ENCODE results near the gene MEDAG. TPM values are rescaled to one million over a fixed set of nuclear protein-coding genes. Genes with fewer than 3 reads are reported as not detected.

Gene MEDAG
- total RNA-seq, 1 donor from 2014 or later, result not detected

DNA sequence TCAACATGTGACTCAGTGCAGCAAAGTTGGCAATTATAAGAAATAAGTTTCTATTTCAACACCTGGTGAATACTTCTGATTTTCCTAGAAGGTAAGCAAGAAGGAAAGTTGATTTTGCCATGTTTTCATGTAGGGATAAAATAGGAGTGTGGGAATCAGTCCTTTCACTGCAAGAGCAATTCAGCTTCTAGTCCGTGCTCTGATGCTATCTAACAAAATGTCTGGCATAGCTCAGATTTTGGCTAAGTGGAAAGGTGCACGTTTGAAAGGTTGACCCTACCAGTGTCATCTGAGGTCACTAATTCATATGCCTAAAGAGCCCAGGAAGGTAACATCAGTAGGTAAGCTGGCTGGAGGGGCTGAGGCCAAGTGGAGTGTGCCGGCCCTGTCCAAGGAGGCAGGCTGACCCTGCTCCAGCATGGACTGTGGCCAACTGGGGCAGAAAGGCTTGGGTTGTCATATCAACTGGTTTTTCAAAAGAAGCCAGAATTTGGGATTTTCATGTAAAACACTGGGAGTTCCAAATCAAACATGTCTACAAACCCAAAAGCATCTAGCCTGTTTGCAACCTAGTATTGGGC lies 38.9 kb upstream of the MEDAG start:
- Histone ChIP-seq H3K9ac (no peak overlapping the region), H3K36me3 (no peaks in the 10 kb centered on the region), H3K27ac (no peak overlapping the region), H3K27me3 (peaks cover 20% of the 10 kb centered on the region), H3K9me3 (ENCODE audit: low read depth) (no peaks in the 10 kb centered on the region), H4K20me1 (ENCODE audit: low read depth) (no peaks in the 10 kb centered on the region), H3K4me1 (peaks cover 31% of the 10 kb centered on the region), H3K79me2 (ENCODE audit: low read depth) (no peaks in the 10 kb centered on the region), H3F3A (ENCODE audit: low read depth) (peaks cover 5% of the 10 kb centered on the region), H3K4me2 (no peak overlapping the region), H2AFZ (replicated peaks) (no peak overlapping the region), H3K4me3 (no peak overlapping the region)
- peaks cover 9% of the 10 kb centered on the region for H3K27me3 Mint-ChIP-seq (ENCODE audit: insufficient read depth, low read depth)
- no peaks in the 10 kb centered on the region for H3K9me3 Mint-ChIP-seq
- DNase-seq (ENCODE audit: low spot score), result no peak
- no peaks in the 10 kb centered on the region for H3K36me3 Mint-ChIP-seq
- H3K4me1 Mint-ChIP-seq, result peaks cover 69% of the 10 kb centered on the region
- H3K4me3 Mint-ChIP-seq, result no peak overlapping the region
- no peak overlapping the region for H3K27ac Mint-ChIP-seq
- TF ChIP-seq EZH2phosphoT487 (IDR thresholded peaks at IDR 0.05), result no peak
- TF ChIP-seq, protein P1, sequence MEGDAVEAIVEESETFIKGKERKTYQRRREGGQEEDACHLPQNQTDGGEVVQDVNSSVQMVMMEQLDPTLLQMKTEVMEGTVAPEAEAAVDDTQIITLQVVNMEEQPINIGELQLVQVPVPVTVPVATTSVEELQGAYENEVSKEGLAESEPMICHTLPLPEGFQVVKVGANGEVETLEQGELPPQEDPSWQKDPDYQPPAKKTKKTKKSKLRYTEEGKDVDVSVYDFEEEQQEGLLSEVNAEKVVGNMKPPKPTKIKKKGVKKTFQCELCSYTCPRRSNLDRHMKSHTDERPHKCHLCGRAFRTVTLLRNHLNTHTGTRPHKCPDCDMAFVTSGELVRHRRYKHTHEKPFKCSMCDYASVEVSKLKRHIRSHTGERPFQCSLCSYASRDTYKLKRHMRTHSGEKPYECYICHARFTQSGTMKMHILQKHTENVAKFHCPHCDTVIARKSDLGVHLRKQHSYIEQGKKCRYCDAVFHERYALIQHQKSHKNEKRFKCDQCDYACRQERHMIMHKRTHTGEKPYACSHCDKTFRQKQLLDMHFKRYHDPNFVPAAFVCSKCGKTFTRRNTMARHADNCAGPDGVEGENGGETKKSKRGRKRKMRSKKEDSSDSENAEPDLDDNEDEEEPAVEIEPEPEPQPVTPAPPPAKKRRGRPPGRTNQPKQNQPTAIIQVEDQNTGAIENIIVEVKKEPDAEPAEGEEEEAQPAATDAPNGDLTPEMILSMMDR (IDR thresholded peaks at IDR 0.05), result no peak
- no peak for TF ChIP-seq EZH2 (IDR thresholded peaks at IDR 0.05)

DNA sequence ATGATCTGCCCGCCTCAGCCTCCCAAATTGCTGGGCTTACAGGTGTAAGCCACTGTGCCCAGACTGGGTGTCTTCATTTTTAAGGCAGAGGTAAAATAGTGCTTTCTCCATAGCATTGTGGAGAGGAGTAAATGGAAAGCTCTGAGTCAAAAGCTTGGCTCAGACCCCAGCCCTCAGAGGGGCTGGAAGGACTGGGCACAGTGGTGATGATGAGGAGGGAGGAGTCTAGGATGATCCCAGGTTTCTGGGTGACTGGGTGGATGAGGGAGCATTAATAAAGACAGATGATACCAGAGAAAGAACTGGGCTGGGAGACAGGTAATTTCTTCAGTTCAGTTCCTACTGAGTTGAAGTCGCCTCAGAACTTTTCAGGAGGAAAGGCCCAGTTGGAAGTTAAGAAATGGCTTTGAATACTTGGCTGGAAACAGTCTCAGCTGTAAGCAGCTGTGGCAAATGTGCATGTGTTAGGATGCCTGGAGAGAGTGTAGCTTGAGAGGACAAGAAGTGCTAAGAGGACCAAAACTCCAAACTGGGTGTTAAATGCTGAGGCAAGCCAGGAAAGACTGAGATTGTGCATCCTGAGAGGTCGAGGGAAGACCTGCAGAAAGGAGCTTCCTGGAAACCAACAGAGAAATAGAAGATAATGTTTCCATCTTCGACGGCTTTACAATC lies 37.1 kb upstream of the MEDAG start:
- Mint-ChIP-seq H3K4me1 (peaks cover 71% of the 10 kb centered on the region), H3K9me3 (no peaks in the 10 kb centered on the region), H3K27ac (peak overlapping the region; percentile 59), H3K36me3 (no peaks in the 10 kb centered on the region), H3K4me3 (no peak overlapping the region), H3K27me3 (ENCODE audit: insufficient read depth, low read depth) (peaks cover 7% of the 10 kb centered on the region)
- peaks cover 3% of the 10 kb centered on the region for H3K27me3 ChIP-seq
- H3K4me1 ChIP-seq, result peaks cover 30% of the 10 kb centered on the region
- no peaks in the 10 kb centered on the region for H3K79me2 ChIP-seq (ENCODE audit: low read depth)
- no peak overlapping the region for H3K4me2 ChIP-seq
- H3K4me3 ChIP-seq, result no peak overlapping the region
- no peaks in the 10 kb centered on the region for H3K9me3 ChIP-seq (ENCODE audit: low read depth)
- TF ChIP-seq EZH2 (IDR thresholded peaks at IDR 0.05), result no peak
- TF ChIP-seq EZH2phosphoT487 (IDR thresholded peaks at IDR 0.05), result no peak
- TF ChIP-seq, protein P1 (IDR thresholded peaks at IDR 0.05), result no peak
- H3K36me3 ChIP-seq, result no peaks in the 10 kb centered on the region
- no peak overlapping the region for H3K9ac ChIP-seq
- H3F3A ChIP-seq (ENCODE audit: low read depth), result peaks cover 17% of the 10 kb centered on the region
- H4K20me1 ChIP-seq (ENCODE audit: low read depth), result no peaks in the 10 kb centered on the region
- DNase-seq (ENCODE audit: low spot score), result no peak
- no peak overlapping the region for H2AFZ ChIP-seq (replicated peaks)
- H3K27ac ChIP-seq, result no peak overlapping the region

- Histone ChIP-seq H3K4me2 (no peak overlapping the region), H3K27ac (no peak overlapping the region), H3K27me3 (no peaks in the 10 kb centered on the region), H3K4me3 (no peak overlapping the region), H3K36me3 (no peaks in the 10 kb centered on the region), H4K20me1 (ENCODE audit: low read depth) (no peaks in the 10 kb centered on the region), H3K4me1 (peaks cover 26% of the 10 kb centered on the region), H3K9ac (no peak overlapping the region), H2AFZ (replicated peaks) (no peak overlapping the region), H3K79me2 (ENCODE audit: low read depth) (no peaks in the 10 kb centered on the region), H3K9me3 (ENCODE audit: low read depth) (no peaks in the 10 kb centered on the region), H3F3A (ENCODE audit: low read depth) (peaks cover 16% of the 10 kb centered on the region)
- peaks cover 7% of the 10 kb centered on the region for H3K27me3 Mint-ChIP-seq (ENCODE audit: insufficient read depth, low read depth)
- no peak for DNase-seq (ENCODE audit: low spot score)
- peak overlapping the region; percentile 59 for H3K27ac Mint-ChIP-seq
- peaks cover 71% of the 10 kb centered on the region for H3K4me1 Mint-ChIP-seq
- no peaks in the 10 kb centered on the region for H3K9me3 Mint-ChIP-seq
- no peaks in the 10 kb centered on the region for H3K36me3 Mint-ChIP-seq
- TF ChIP-seq, protein P1 (IDR thresholded peaks at IDR 0.05), result no peak
- no peak for TF ChIP-seq EZH2phosphoT487 (IDR thresholded peaks at IDR 0.05)
- TF ChIP-seq EZH2 (IDR thresholded peaks at IDR 0.05), result no peak
- H3K4me3 Mint-ChIP-seq, result no peak overlapping the region
Measured at GRCh38 chr13:30869491-30869890, 36.6 kb upstream of the MEDAG start.
